Measurements from ENCODE around the gene ERVFRD-1.

ERVFRD-1 gene

GRCh38 chr6:11110921-11111768 lies at the start of gene ERVFRD-1:
TSS of gene ERVFRD-1 (minus strand) at chr6:11111725. CDS start at chr6:11105310, 6,415 bp downstream.
- DNase-seq (ENCODE audit: low spot score): no peak

GRCh38 chr6:11160199-11160598 lies 48.7 kb upstream of the ERVFRD-1 start:
- DNase-seq (ENCODE audit: low spot score): no peak

- DNase-seq (ENCODE audit: low spot score): no peak
These were observed 44.1 kb upstream of the ERVFRD-1 start for GRCh38 chr6:11155589-11155988.

GRCh38 chr6:11153447-11153846 lies 41.9 kb upstream of the ERVFRD-1 start:
- DNase-seq (ENCODE audit: low spot score): no peak

- DNase-seq (ENCODE audit: low spot score): no peak
These were observed 41.1 kb upstream of the ERVFRD-1 start for GRCh38 chr6:11152581-11152980.

- no peak for DNase-seq (ENCODE audit: low spot score)
These were observed 40.0 kb upstream of the ERVFRD-1 start for GRCh38 chr6:11151488-11151887.

- DNase-seq (ENCODE audit: low spot score): no peak
These were observed 38.0 kb upstream of the ERVFRD-1 start for GRCh38 chr6:11149551-11149950.

GRCh38 chr6:11146117-11146826 lies 34.7 kb upstream of the ERVFRD-1 start:
- no peak for DNase-seq (ENCODE audit: low spot score)

GRCh38 chr6:11144393-11144851 lies 32.9 kb upstream of the ERVFRD-1 start:
- peak; percentile 92 for DNase-seq (ENCODE audit: low spot score)

GRCh38 chr6:11143394-11144371 lies 32.2 kb upstream of the ERVFRD-1 start:
- DNase-seq (ENCODE audit: low spot score): peak; percentile 78

- DNase-seq (ENCODE audit: low spot score): no peak
These were observed 30.9 kb upstream of the ERVFRD-1 start for GRCh38 chr6:11142296-11143027.

- DNase-seq (ENCODE audit: low spot score): no peak
These were observed 29.8 kb upstream of the ERVFRD-1 start for GRCh38 chr6:11141295-11141694.

- no peak for DNase-seq (ENCODE audit: low spot score)
These were observed 28.5 kb upstream of the ERVFRD-1 start for GRCh38 chr6:11140056-11140455.

- DNase-seq (ENCODE audit: low spot score): peak; percentile 42
These were observed 27.8 kb upstream of the ERVFRD-1 start for GRCh38 chr6:11139051-11139960.

GRCh38 chr6:11136809-11137208 lies 25.3 kb upstream of the ERVFRD-1 start:
- no peak for DNase-seq (ENCODE audit: low spot score)

- no peak for DNase-seq (ENCODE audit: low spot score)
These were observed 21.8 kb upstream of the ERVFRD-1 start for GRCh38 chr6:11133281-11133680.

GRCh38 chr6:11132194-11132888 lies 20.8 kb upstream of the ERVFRD-1 start:
- no peak for DNase-seq (ENCODE audit: low spot score)

- DNase-seq (ENCODE audit: low spot score): no peak
These were observed 19.1 kb upstream of the ERVFRD-1 start for GRCh38 chr6:11130605-11131004.

GRCh38 chr6:11129908-11130565 lies 18.5 kb upstream of the ERVFRD-1 start:
- no peak for DNase-seq (ENCODE audit: low spot score)
